ENCODE measurements around the gene NOTO.

GRCh38 chr2:73203055-73203681 lies 794 bp downstream of the NOTO start:
- TF ChIP-seq CTCF (IDR thresholded peaks at IDR 0.05; ENCODE audit: insufficient read depth, low read depth, low read length) (no peak), EZH2 (IDR thresholded peaks at IDR 0.05; ENCODE audit: insufficient read depth, low read length) (peak; percentile 87)
